ENCODE results near the gene PHTF2. TPM values are rescaled to one million over a fixed set of nuclear protein-coding genes. Genes with fewer than 3 reads are reported as not detected.
"Not testable (repeated sequence)": the region's sequence is repeated elsewhere in the genome, so short reads cannot be mapped to it uniquely, and the experiment has no call there.

The PHTF2 gene
- total RNA-seq, 2 donors from 2014 or later: 39.4 to 45.9 TPM

- TF ChIP-seq CTCF (IDR thresholded peaks at IDR 0.05): no peak
- H3K36me3 ChIP-seq: no peaks in the 10 kb centered on the region
These were observed 29.4 kb downstream of the PHTF2 start for GRCh38 chr7:77827999-77828398.

GRCh38 chr7:77830649-77831355 lies 32.2 kb downstream of the PHTF2 start:
- no peak for TF ChIP-seq CTCF (IDR thresholded peaks at IDR 0.05)
- H3K27me3 ChIP-seq (replicated peaks; ENCODE audit: insufficient read depth): no peaks in the 10 kb centered on the region
- peaks cover 5 to 20% of the 10 kb centered on the region in 2 donors for H3K4me1 ChIP-seq (ENCODE audit: control insufficient read depth in 1 of 2, low read depth in 2 of 2)
- H3K9me3 ChIP-seq: no peaks in the 10 kb centered on the region
- no peak overlapping the region for H3K4me3 ChIP-seq
- DNase-seq (ENCODE audit: low spot score) (no peak), ATAC-seq (ENCODE audit: insufficient number of reproducible peaks, low FRiP score, low read depth) (no peak)
- H3K27ac ChIP-seq: no peak overlapping the region
- H3K36me3 ChIP-seq: no peaks in the 10 kb centered on the region

More at GRCh38 chr7:77827999-77828398, 29.4 kb downstream of the PHTF2 start:
- Histone ChIP-seq H3K27me3 (replicated peaks; ENCODE audit: insufficient read depth) (no peaks in the 10 kb centered on the region), H3K4me1 (ENCODE audit: control insufficient read depth in 1 of 2, low read depth in 2 of 2) (peaks cover 10 to 20% of the 10 kb centered on the region in 2 donors), H3K27ac (no peak overlapping the region), H3K9me3 (no peaks in the 10 kb centered on the region), H3K4me3 (no peak overlapping the region)
- no peak for ATAC-seq (ENCODE audit: insufficient number of reproducible peaks, low FRiP score, low read depth)
- no peak for DNase-seq (ENCODE audit: low spot score)

- Histone ChIP-seq H3K27me3 (replicated peaks; ENCODE audit: insufficient read depth) (no peaks in the 10 kb centered on the region), H3K4me1 (ENCODE audit: control insufficient read depth in 1 of 2, low read depth in 2 of 2) (peaks cover 5 to 20% of the 10 kb centered on the region in 2 donors), H3K27ac (no peak overlapping the region), H3K4me3 (no peak overlapping the region), H3K36me3 (no peaks in the 10 kb centered on the region), H3K9me3 (no peaks in the 10 kb centered on the region)
- ATAC-seq (ENCODE audit: insufficient number of reproducible peaks, low FRiP score, low read depth) (no peak), DNase-seq (ENCODE audit: low spot score) (no peak)
- TF ChIP-seq CTCF (IDR thresholded peaks at IDR 0.05): no peak
These were observed 32.9 kb downstream of the PHTF2 start for GRCh38 chr7:77831481-77831880.

GRCh38 chr7:77831953-77832352 lies 33.4 kb downstream of the PHTF2 start:
- no peaks in the 10 kb centered on the region for H3K9me3 ChIP-seq
- no peak for ATAC-seq (ENCODE audit: insufficient number of reproducible peaks, low FRiP score, low read depth)
- TF ChIP-seq CTCF (IDR thresholded peaks at IDR 0.05): no peak
- H3K27me3 ChIP-seq (replicated peaks; ENCODE audit: insufficient read depth): no peaks in the 10 kb centered on the region
- no peak overlapping the region for H3K4me3 ChIP-seq
- H3K36me3 ChIP-seq: no peaks in the 10 kb centered on the region
- no peak for DNase-seq (ENCODE audit: low spot score)
- H3K4me1 ChIP-seq (ENCODE audit: control insufficient read depth in 1 of 2, low read depth in 2 of 2): peaks cover 6 to 20% of the 10 kb centered on the region in 2 donors
- no peak overlapping the region for H3K27ac ChIP-seq

GRCh38 chr7:77833136-77833535 lies 34.6 kb downstream of the PHTF2 start:
- Histone ChIP-seq H3K4me1 (ENCODE audit: control insufficient read depth in 1 of 2, low read depth in 2 of 2) (peaks cover 10 to 24% of the 10 kb centered on the region in 2 donors), H3K4me3 (no peak overlapping the region), H3K27ac (no peak overlapping the region), H3K36me3 (no peaks in the 10 kb centered on the region), H3K9me3 (no peaks in the 10 kb centered on the region), H3K27me3 (replicated peaks; ENCODE audit: insufficient read depth) (no peaks in the 10 kb centered on the region)
- no peak for TF ChIP-seq CTCF (IDR thresholded peaks at IDR 0.05)
- ATAC-seq (ENCODE audit: insufficient number of reproducible peaks, low FRiP score, low read depth) (no peak), DNase-seq (ENCODE audit: low spot score) (no peak)

GRCh38 chr7:77836425-77836824 lies 37.9 kb downstream of the PHTF2 start:
- DNase-seq (ENCODE audit: low spot score); H3K27ac ChIP-seq; H3K4me3 ChIP-seq; H3K27me3 ChIP-seq (replicated peaks; ENCODE audit: insufficient read depth); ATAC-seq (ENCODE audit: insufficient number of reproducible peaks, low FRiP score, low read depth); H3K9me3 ChIP-seq; H3K36me3 ChIP-seq: not testable (repeated sequence)
- H3K4me1 ChIP-seq (ENCODE audit: control insufficient read depth in 1 of 2, low read depth in 2 of 2): peaks cover 8 to 15% of the 10 kb centered on the region in 2 donors
